ENCODE data around the gene PUSL1. TPM values are rescaled to one million over a fixed set of nuclear protein-coding genes. Genes with fewer than 3 reads are reported as not detected.

The PUSL1 gene
- total and polyA plus RNA-seq, 2 donors (not counting 3 experiments of a cell fraction or from before 2014, with no cell fraction given) = 18.8 to 27.3 TPM

DNA sequence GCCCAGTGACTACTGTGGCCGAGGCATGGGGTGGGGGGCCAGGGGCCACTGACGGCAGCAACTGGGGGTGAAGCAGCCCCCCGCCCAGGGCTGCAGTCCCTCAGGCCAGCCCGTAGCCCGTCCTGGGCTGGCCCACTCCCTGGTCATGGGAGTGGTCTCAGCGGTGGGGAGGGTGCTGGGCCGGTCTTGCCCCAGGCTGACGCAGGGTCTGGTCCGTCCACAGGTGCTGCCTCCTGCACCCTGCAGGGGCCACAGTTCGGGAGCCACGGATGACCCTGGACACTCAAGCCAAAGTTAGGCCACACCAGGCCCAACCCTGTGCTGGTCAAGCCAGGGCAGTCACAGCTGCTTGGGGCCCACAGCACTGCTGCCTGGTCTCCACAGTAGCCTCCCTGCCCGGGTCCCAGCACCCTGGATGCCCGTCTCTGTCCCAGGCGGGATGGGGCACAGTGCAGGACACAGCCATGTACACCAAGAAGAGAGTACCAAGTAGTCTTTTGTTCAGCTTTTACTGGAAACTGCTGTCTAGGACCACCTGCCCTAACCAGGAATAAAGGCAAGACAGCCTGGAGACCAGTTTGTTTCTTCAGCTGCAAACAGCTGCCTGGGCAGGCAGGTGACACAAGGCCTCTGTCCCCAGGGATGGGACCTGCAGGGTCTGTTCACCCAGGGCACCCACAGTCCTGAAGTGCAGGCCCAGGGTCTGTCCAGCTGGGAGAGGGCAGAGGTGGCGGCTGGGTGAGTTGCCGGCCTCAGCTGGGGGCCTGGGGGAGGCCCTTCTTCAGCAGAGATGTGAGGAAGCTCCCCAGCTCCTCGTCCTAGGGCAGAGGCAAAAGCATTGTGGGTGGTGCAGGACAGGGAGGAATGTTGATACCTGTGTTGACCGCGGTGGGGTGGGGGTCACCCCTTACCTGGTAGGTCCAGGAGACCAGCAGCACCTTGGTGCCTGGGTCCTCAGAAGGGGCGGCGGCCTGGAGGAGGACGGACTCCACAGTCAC is 3.0 kb downstream of the PUSL1 start:
- POLR2A ChIA-PET = no interaction called here
- Histone ChIP-seq H3K27me3 (ENCODE audit: control insufficient read depth in 2 of 2, insufficient read depth in 2 of 2, low read length in 2 of 2) (no peaks in the 10 kb centered on the region), H3K9me1 (replicated peaks; ENCODE audit: control insufficient read depth, extremely low read depth, insufficient read depth, low read length) (no peaks in the 10 kb centered on the region), H2AFZ (ENCODE audit: low read depth, low read length) (no peak overlapping the region), H3K4me3 (replicated peaks in 1 of 3; ENCODE audit: insufficient read depth in 1 of 3, low read depth in 1 of 3, low read length in 3 of 3) (no peak overlapping the region), H3K4me1 (ENCODE audit: control insufficient read depth, extremely low read depth, insufficient read depth, low read length) (peaks cover 12% of the 10 kb centered on the region), H4K20me1 (replicated peaks; ENCODE audit: control insufficient read depth, extremely low read depth, insufficient read depth, low read length) (no peaks in the 10 kb centered on the region), H3K9me3 (replicated peaks; ENCODE audit: control insufficient read depth, insufficient read depth, low read length) (no peaks in the 10 kb centered on the region), H3K4me2 (ENCODE audit: insufficient read depth, low read length) (no peak overlapping the region), H3K9ac (replicated peaks; ENCODE audit: extremely low read depth, insufficient read depth, low read length) (no peak overlapping the region), H3K79me2 (ENCODE audit: control insufficient read depth, insufficient read depth, low read length) (peaks cover 1% of the 10 kb centered on the region), H3K27ac (ENCODE audit: insufficient read depth, low read depth, low read length) (no peak overlapping the region), H3K36me3 (ENCODE audit: control insufficient read depth in 2 of 2, extremely low read depth in 1 of 2, insufficient read depth in 2 of 2, low read length in 2 of 2) (peaks cover 0 to 41% of the 10 kb centered on the region in 2 experiments)
- dilution Hi-C loops (cut with MboI; ENCODE audit: extremely low pct_ligation_motif_present, low sequenced_read_pairs) (no loop called here), intact Hi-C loops (cut with micrococcal nuclease) (no loop called here)
- TF ChIP-seq, protein P1, sequence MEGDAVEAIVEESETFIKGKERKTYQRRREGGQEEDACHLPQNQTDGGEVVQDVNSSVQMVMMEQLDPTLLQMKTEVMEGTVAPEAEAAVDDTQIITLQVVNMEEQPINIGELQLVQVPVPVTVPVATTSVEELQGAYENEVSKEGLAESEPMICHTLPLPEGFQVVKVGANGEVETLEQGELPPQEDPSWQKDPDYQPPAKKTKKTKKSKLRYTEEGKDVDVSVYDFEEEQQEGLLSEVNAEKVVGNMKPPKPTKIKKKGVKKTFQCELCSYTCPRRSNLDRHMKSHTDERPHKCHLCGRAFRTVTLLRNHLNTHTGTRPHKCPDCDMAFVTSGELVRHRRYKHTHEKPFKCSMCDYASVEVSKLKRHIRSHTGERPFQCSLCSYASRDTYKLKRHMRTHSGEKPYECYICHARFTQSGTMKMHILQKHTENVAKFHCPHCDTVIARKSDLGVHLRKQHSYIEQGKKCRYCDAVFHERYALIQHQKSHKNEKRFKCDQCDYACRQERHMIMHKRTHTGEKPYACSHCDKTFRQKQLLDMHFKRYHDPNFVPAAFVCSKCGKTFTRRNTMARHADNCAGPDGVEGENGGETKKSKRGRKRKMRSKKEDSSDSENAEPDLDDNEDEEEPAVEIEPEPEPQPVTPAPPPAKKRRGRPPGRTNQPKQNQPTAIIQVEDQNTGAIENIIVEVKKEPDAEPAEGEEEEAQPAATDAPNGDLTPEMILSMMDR (IDR thresholded peaks at IDR 0.05; ENCODE audit: extremely low read depth in 1 of 2, insufficient read depth in 1 of 2, low read depth in 1 of 2, low read length in 2 of 2) = no peak
- TF ChIP-seq POLR2A (IDR thresholded peaks at IDR 0.05; ENCODE audit: low read depth, low read length) = no peak
- TF ChIP-seq MAX (IDR thresholded peaks at IDR 0.05; ENCODE audit: insufficient read depth, insufficient read length) = no peak
- TF ChIP-seq EZH2 (IDR thresholded peaks at IDR 0.05; ENCODE audit: borderline replicate concordance, low read depth, low read length, severe bottlenecking) = no peak
- no peak for TF ChIP-seq JUN (IDR thresholded peaks at IDR 0.05; ENCODE audit: borderline replicate concordance, insufficient read depth, insufficient read length, low read depth)
- TF ChIP-seq MYC (IDR thresholded peaks at IDR 0.05; ENCODE audit: low read depth, low read length) = no peak
- no peak for TF ChIP-seq POLR2AphosphoS5 (IDR thresholded peaks at IDR 0.05; ENCODE audit: insufficient read depth, low read depth, low read length)
- TF ChIP-seq GATA2 (IDR thresholded peaks at IDR 0.05; ENCODE audit: insufficient read depth, insufficient read length, low read depth, low read length) = no peak
- no peak for TF ChIP-seq FOS (IDR thresholded peaks at IDR 0.05; ENCODE audit: borderline replicate concordance, insufficient read depth, low read length)
- TSS peak; percentile 16 for BruUV-seq (replicated peaks)
- DNase-seq (ENCODE audit: low read depth, low spot score) (no peak), FAIRE-seq (no peak)
- CTCF ChIA-PET = no interaction called here
